ENCODE data around the gene FBXO42. TPM values are rescaled to one million over a fixed set of nuclear protein-coding genes. Genes with fewer than 3 reads are reported as not detected.

The FBXO42 gene
- total and polyA plus RNA-seq, 8 donors: 4.3 to 35.4 (median 13.9) TPM

GRCh38 chr1:16208270-16208987, 143.9 kb downstream of the FBXO42 start:
- intact Hi-C loops (cut with DNase I; ENCODE audit: low total_unique reads): no loop called here
- no peak for TF ChIP-seq POLR2AphosphoS5 (IDR thresholded peaks at IDR 0.05)
- no peak for TF ChIP-seq EP300 (IDR thresholded peaks at IDR 0.05)
- TF ChIP-seq CTCF (IDR thresholded peaks at IDR 0.05): no peak
- TF ChIP-seq POLR2A (IDR thresholded peaks at IDR 0.05): no peak
- 70 to 79% (median 76%) methylated on average over 8 to 13 of the region's 13 CpGs for WGBS, 5 donors
- Histone ChIP-seq H3K36me3 (peaks cover 0 to 13% (median 2%) of the 10 kb centered on the region in 4 donors), H3K9me3 (no peaks in the 10 kb centered on the region), H3K4me3 (no peak overlapping the region), H3K27ac (peak overlapping the region; percentile 2 to 98 (median 91)), H3K4me1 (peaks cover 22 to 73% (median 51%) of the 10 kb centered on the region in 4 donors), H3K27me3 (no peaks in the 10 kb centered on the region)
- no peak for DNase-seq

GRCh38 chr1:16207318-16208269, 144.7 kb downstream of the FBXO42 start:
- intact Hi-C loops (cut with DNase I; ENCODE audit: low total_unique reads): no loop called here
- no peaks in the 10 kb centered on the region for H3K9me3 ChIP-seq
- H3K27me3 ChIP-seq: no peaks in the 10 kb centered on the region
- 61 to 66% (median 63%) methylated on average over 33 to 51 of the region's 51 CpGs for WGBS, 5 donors
- peak overlapping the region; percentile 49 to 64 (median 58) for H3K4me3 ChIP-seq
- H3K36me3 ChIP-seq: peaks cover 0 to 21% (median 5%) of the 10 kb centered on the region in 4 donors
- DNase-seq: no peak
- TF ChIP-seq CTCF (IDR thresholded peaks at IDR 0.05) (no peak), POLR2AphosphoS5 (IDR thresholded peaks at IDR 0.05) (no peak), POLR2A (IDR thresholded peaks at IDR 0.05) (no peak), EP300 (IDR thresholded peaks at IDR 0.05) (no peak)
- peaks cover 22 to 67% (median 47%) of the 10 kb centered on the region in 4 donors for H3K4me1 ChIP-seq
- H3K27ac ChIP-seq: peak overlapping the region; percentile 85 to 98 (median 96)

GRCh38 chr1:16206547-16207317, 145.5 kb downstream of the FBXO42 start:
- Histone ChIP-seq H3K27ac (peak overlapping the region; percentile 85 to 98 (median 96)), H3K9me3 (no peaks in the 10 kb centered on the region), H3K27me3 (no peaks in the 10 kb centered on the region), H3K4me3 (peak overlapping the region; percentile 49 to 64 (median 58)), H3K4me1 (peaks cover 22 to 58% (median 47%) of the 10 kb centered on the region in 4 donors), H3K36me3 (peaks cover 0 to 30% (median 12%) of the 10 kb centered on the region in 4 donors)
- TF ChIP-seq CTCF (IDR thresholded peaks at IDR 0.05): no peak
- TF ChIP-seq POLR2AphosphoS5 (IDR thresholded peaks at IDR 0.05): peak; percentile 55 to 93 (median 75)
- peak in 2 of 4 donors; percentile 20 to 56 for TF ChIP-seq POLR2A (IDR thresholded peaks at IDR 0.05)
- intact Hi-C loops (cut with DNase I; ENCODE audit: low total_unique reads): no loop called here
- DNase-seq: peak; percentile 98 to 99
- 0 to 1% (median 0%) methylated on average over 42 to 87 of the region's 87 CpGs for WGBS, 5 donors

Measured in stomach (tissue), 9 donors.